H9 (cell line): ENCODE results near the gene MAST4. TPM values are rescaled to one million over a fixed set of nuclear protein-coding genes. Genes with fewer than 3 reads are reported as not detected.

Source experiments
- DNase-seq: peaks from one replicate; pipeline ENCODE4 v3.0.0-alpha.2; 2017
- H2AFZ ChIP-seq: one replicate; pipeline ENCODE4 v1.6.1; 2013; ENCODE audit warnings: mild to moderate bottlenecking, low read length, control low read depth, moderate library complexity
- H2AK5ac ChIP-seq: 2 replicates; pipeline ENCODE4 v1.6.1; 2013; ENCODE audit warnings: low read length, control low read depth, mixed read lengths; ENCODE audit not compliant: insufficient read length
- H2BK120ac ChIP-seq: one replicate; pipeline ENCODE4 v1.6.1; 2013; ENCODE audit warnings: low read depth, mild to moderate bottlenecking, low read length, control low read depth, inconsistent platforms; ENCODE audit not compliant: poor library complexity, severe bottlenecking
- H2BK12ac ChIP-seq: 2 replicates; pipeline ENCODE4 v1.6.1; 2013; ENCODE audit warnings: low read length, control low read depth, mixed read lengths, low read depth; ENCODE audit not compliant: insufficient read length
- H2BK15ac ChIP-seq: 2 replicates; pipeline ENCODE4 v1.6.1; 2013; ENCODE audit warnings: low read depth, low read length, control low read depth
- H2BK20ac ChIP-seq: one replicate; pipeline ENCODE4 v1.6.1; 2013; ENCODE audit warnings: low read depth, mild to moderate bottlenecking, low read length, control low read depth, inconsistent platforms; ENCODE audit not compliant: poor library complexity, severe bottlenecking
- H2BK5ac ChIP-seq: 2 replicates; pipeline ENCODE4 v1.6.1; 2013; ENCODE audit warnings: low read length, control low read depth, mixed read lengths; ENCODE audit not compliant: insufficient read length
- H3K14ac ChIP-seq: 2 replicates; pipeline ENCODE4 v1.6.1; 2013; ENCODE audit warnings: low read length, control low read depth; ENCODE audit not compliant: insufficient read depth
- H3K18ac ChIP-seq: 2 replicates; pipeline ENCODE4 v1.6.1; 2013; ENCODE audit warnings: low read depth, mild to moderate bottlenecking, mixed read lengths, low read length, control low read depth; ENCODE audit not compliant: insufficient read length
- H3K23ac ChIP-seq: 2 replicates; pipeline ENCODE4 v1.6.1; 2013; ENCODE audit warnings: low read length, control low read depth, mixed read lengths, low read depth; ENCODE audit not compliant: insufficient read length
- H3K23me2 ChIP-seq: 2 replicates; pipeline ENCODE4 v1.6.1; 2013; ENCODE audit warnings: low read depth, mild to moderate bottlenecking, mixed read lengths, low read length, control low read depth; ENCODE audit not compliant: insufficient read length, poor library complexity, severe bottlenecking
- H3K27ac ChIP-seq: 2 replicates; pipeline ENCODE4 v1.5.1; 2013; ENCODE audit warnings: low read length, control low read depth, mixed read lengths, low read depth; ENCODE audit not compliant: insufficient read length
- H3K27me3 ChIP-seq: 2 replicates; pipeline ENCODE4 v1.6.1; 2013; ENCODE audit warnings: low read length, control low read depth, inconsistent platforms; ENCODE audit not compliant: insufficient read depth
- H3K4ac ChIP-seq: 2 replicates; pipeline ENCODE4 v1.6.1; 2013; ENCODE audit warnings: low read depth, mild to moderate bottlenecking, control low read depth, inconsistent platforms, low read length, moderate library complexity
- H3K4me1 ChIP-seq: 2 replicates; pipeline ENCODE4 v1.6.1; 2013; ENCODE audit warnings: low read length, control low read depth, inconsistent platforms; ENCODE audit not compliant: insufficient read depth
- H3K4me2 ChIP-seq: 2 replicates; pipeline ENCODE4 v1.6.1; 2013; ENCODE audit warnings: low read length, control low read depth, mixed read lengths; ENCODE audit not compliant: insufficient read length, insufficient read depth
- H3K56ac ChIP-seq: 2 replicates; pipeline ENCODE4 v1.6.1; 2013; ENCODE audit warnings: low read depth, mild to moderate bottlenecking, mixed read lengths, low read length, control low read depth; ENCODE audit not compliant: insufficient read length
- H3K79me1 ChIP-seq: 2 replicates; pipeline ENCODE4 v1.6.1; 2013; ENCODE audit warnings: low read depth, mild to moderate bottlenecking, moderate library complexity, low read length, control low read depth, inconsistent platforms; ENCODE audit not compliant: insufficient read depth, poor library complexity, severe bottlenecking
- H3K79me2 ChIP-seq: 2 replicates; pipeline ENCODE4 v1.6.1; 2013; ENCODE audit warnings: low read length, control low read depth, inconsistent platforms; ENCODE audit not compliant: insufficient read depth
- H3K9ac ChIP-seq: 2 replicates; pipeline ENCODE4 v1.6.1; 2013; ENCODE audit warnings: low read length, control low read depth, mixed read lengths; ENCODE audit not compliant: insufficient read length; ENCODE audit errors: extremely low read depth
- H3K9me3 ChIP-seq: one replicate; pipeline ENCODE4 v1.6.1; 2013; ENCODE audit warnings: low read depth, low read length, inconsistent platforms; ENCODE audit not compliant: control insufficient read depth
- H3T11ph ChIP-seq: one replicate; pipeline ENCODE4 v1.6.1; 2013; ENCODE audit warnings: mild to moderate bottlenecking, low read length, control low read depth, inconsistent platforms
- H4K20me1 ChIP-seq: one replicate; pipeline ENCODE4 v1.6.1; 2013; ENCODE audit not compliant: control insufficient read depth, insufficient read length, insufficient read depth
- H4K5ac ChIP-seq: 2 replicates; pipeline ENCODE4 v1.6.1; 2013; ENCODE audit warnings: low read depth, mild to moderate bottlenecking, mixed read lengths, low read length, control low read depth; ENCODE audit not compliant: insufficient read length
- H4K8ac ChIP-seq: replicated peaks from 2 replicates; pipeline ENCODE4 v1.6.1; 2013; ENCODE audit warnings: low read length, control low read depth, mixed read lengths, low read depth; ENCODE audit not compliant: insufficient read length
- H4K91ac ChIP-seq: 2 replicates; pipeline ENCODE4 v1.6.1; 2013; ENCODE audit warnings: low read depth, mild to moderate bottlenecking, moderate library complexity, mixed read lengths, low read length, control low read depth; ENCODE audit not compliant: insufficient read length
- H3K27ac Mint-ChIP-seq, 3 experiments: 2 replicates in 2 of 3; 3 replicates in 1 of 3; pipeline ENCODE4 v1.8.0; 2020 to 2021; ENCODE audit warnings: mixed read lengths in 3 of 3, mild to moderate bottlenecking in 1 of 3, moderate library complexity in 1 of 3
- H3K27me3 Mint-ChIP-seq: 2 replicates; pipeline ENCODE4 v1.8.0; 2021; ENCODE audit warnings: low read depth, mild to moderate bottlenecking, moderate library complexity, mixed read lengths
- H3K36me3 Mint-ChIP-seq, 3 experiments: 2 replicates in 2 of 3; 3 replicates in 1 of 3; pipeline ENCODE4 v1.8.0; 2020 to 2021; ENCODE audit warnings: low read depth in 3 of 3, mixed read lengths in 3 of 3; ENCODE audit not compliant: insufficient read depth in 1 of 3
- H3K4me1 Mint-ChIP-seq, 2 experiments: 2 replicates each; pipeline ENCODE4 v1.8.0; 2020; ENCODE audit warnings: mixed read lengths in 2 of 2
- H3K4me3 Mint-ChIP-seq, 2 experiments: 2 replicates in 1 of 2; 3 replicates in 1 of 2; pipeline ENCODE4 v1.8.0; 2020 to 2021; ENCODE audit warnings: mild to moderate bottlenecking in 2 of 2, mixed read lengths in 2 of 2, moderate library complexity in 1 of 2
- H3K9me3 Mint-ChIP-seq, 2 experiments: 2 replicates in 1 of 2; 3 replicates in 1 of 2; pipeline ENCODE4 v1.8.0; 2020; ENCODE audit warnings: mild to moderate bottlenecking in 2 of 2, mixed read lengths in 2 of 2, moderate library complexity in 1 of 2
- total RNA-seq: library from RNA; stranded (reverse); gene quantifications from 2 replicates; pipeline ENCODE4 v1.2.1, GENCODE V29; 2021
- TF ChIP-seq, protein P1 (sequence below): fragments of 200-600 bp; sonication (generic); conservative IDR thresholded peaks from 3 replicates; pipeline ENCODE4 v1.8.0; 2021; ENCODE audit warnings: antibody characterized with exemption, mild to moderate bottlenecking

The MAST4 gene
- total RNA-seq, 1 experiment from 2014 or later = 3.7 TPM

DNA sequence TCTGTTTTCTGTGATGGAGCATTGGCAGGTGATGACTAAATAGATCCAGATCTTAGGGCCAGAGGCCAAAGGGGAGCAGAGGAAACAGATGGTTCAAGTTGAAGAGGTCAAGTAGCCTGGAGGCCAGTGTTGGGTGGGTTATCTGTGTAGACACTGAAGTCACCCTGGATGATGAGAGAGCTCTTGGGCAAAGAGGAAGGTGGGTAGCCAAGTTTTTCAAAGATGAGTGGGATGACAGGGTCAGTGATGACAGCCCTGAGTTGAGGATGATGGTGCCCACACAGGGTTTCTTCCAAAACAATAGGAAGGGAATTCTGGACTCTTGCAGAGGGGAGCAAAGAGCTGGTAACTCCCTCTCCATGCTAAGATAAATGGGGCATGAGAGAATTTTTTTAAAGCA lies 523.8 kb downstream of the MAST4 start:
- Mint-ChIP-seq H3K4me1 (peaks cover 0 to 2% of the 10 kb centered on the region in 2 experiments; a peak in 1 of 4 replicates), H3K9me3 (no peaks in the 10 kb centered on the region), H3K27ac (no peak overlapping the region), H3K27me3 (no peaks in the 10 kb centered on the region), H3K36me3 (peaks cover 0 to 2% (median 2%) of the 10 kb centered on the region in 3 experiments; a peak in 3 of 7 replicates), H3K4me3 (no peak overlapping the region; a peak in 1 of 5 replicates)
- no peak overlapping the region for H3K4me2 ChIP-seq
- H3K4ac ChIP-seq = no peak overlapping the region
- TF ChIP-seq, protein P1, sequence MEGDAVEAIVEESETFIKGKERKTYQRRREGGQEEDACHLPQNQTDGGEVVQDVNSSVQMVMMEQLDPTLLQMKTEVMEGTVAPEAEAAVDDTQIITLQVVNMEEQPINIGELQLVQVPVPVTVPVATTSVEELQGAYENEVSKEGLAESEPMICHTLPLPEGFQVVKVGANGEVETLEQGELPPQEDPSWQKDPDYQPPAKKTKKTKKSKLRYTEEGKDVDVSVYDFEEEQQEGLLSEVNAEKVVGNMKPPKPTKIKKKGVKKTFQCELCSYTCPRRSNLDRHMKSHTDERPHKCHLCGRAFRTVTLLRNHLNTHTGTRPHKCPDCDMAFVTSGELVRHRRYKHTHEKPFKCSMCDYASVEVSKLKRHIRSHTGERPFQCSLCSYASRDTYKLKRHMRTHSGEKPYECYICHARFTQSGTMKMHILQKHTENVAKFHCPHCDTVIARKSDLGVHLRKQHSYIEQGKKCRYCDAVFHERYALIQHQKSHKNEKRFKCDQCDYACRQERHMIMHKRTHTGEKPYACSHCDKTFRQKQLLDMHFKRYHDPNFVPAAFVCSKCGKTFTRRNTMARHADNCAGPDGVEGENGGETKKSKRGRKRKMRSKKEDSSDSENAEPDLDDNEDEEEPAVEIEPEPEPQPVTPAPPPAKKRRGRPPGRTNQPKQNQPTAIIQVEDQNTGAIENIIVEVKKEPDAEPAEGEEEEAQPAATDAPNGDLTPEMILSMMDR = no peak
- no peak overlapping the region for H2BK12ac ChIP-seq
- H2BK15ac ChIP-seq = no peak overlapping the region
- no peak overlapping the region for H2BK5ac ChIP-seq
- H3K4me1 ChIP-seq = no peaks in the 10 kb centered on the region; the same call in 1 of the 2 replicates
- H3K14ac ChIP-seq = no peak overlapping the region
- H4K91ac ChIP-seq = no peak overlapping the region
- H2BK120ac ChIP-seq = no peak overlapping the region
- no peak overlapping the region for H4K8ac ChIP-seq
- no peak overlapping the region for H2BK20ac ChIP-seq
- no peaks in the 10 kb centered on the region for H3K9me3 ChIP-seq
- no peaks in the 10 kb centered on the region for H3K79me1 ChIP-seq
- no peak overlapping the region for H3K18ac ChIP-seq
- H4K20me1 ChIP-seq = no peaks in the 10 kb centered on the region
- H3K27me3 ChIP-seq = no peaks in the 10 kb centered on the region
- H3K79me2 ChIP-seq = no peaks in the 10 kb centered on the region
- H3T11ph ChIP-seq = no peak overlapping the region
- no peak overlapping the region for H3K56ac ChIP-seq
- no peak overlapping the region for H3K23ac ChIP-seq
- no peak for DNase-seq
- H3K27ac ChIP-seq = no peak overlapping the region
- no peak overlapping the region for H2AK5ac ChIP-seq
- no peak overlapping the region for H3K9ac ChIP-seq
- no peak overlapping the region for H4K5ac ChIP-seq
- no peaks in the 10 kb centered on the region for H3K23me2 ChIP-seq
- no peak overlapping the region for H2AFZ ChIP-seq
